K562 (cell line): Measurements from ENCODE around the gene SND1.

ENCODE experiments used
- FOXA3 ChIP-seq, 2 experiments: fragments of 450-650 bp in 1 of 2; sonication (generic) in 1 of 2; formaldehyde crosslinking; IDR thresholded peaks in 1 of 2; conservative IDR thresholded peaks in 1 of 2; 2 replicates each; pipeline versions ENCODE4 v1.4.0 to v1.8.0; 2020 to 2022; ENCODE audit warnings: mild to moderate bottlenecking in 2 of 2, missing genetic modification reagents in 1 of 2
- HNRNPK ChIP-seq: fragments of 200-400 bp; formaldehyde crosslinking; IDR thresholded peaks from one replicate; pipeline ENCODE4 v1.6.1; 2018; ENCODE audit warnings: mild to moderate bottlenecking, low read depth, low read length; ENCODE audit not compliant: poor library complexity, severe bottlenecking
- MXI1 ChIP-seq: IDR thresholded peaks from 2 replicates; pipeline ENCODE4 v1.6.1; 2011; ENCODE audit warnings: low read depth, mild to moderate bottlenecking, improper control_type of control experiment, low read length
- NELFE ChIP-seq: IDR thresholded peaks from 2 replicates; pipeline ENCODE4 v1.6.1; 2011; ENCODE audit warnings: mild to moderate bottlenecking; ENCODE audit not compliant: insufficient read depth, insufficient read length
- POLR2AphosphoS2 ChIP-seq: IDR thresholded peaks from 2 replicates; pipeline ENCODE4 v1.6.1; 2012; ENCODE audit warnings: low read length, improper control_type of control experiment
- POLR2AphosphoS5 ChIP-seq: IDR thresholded peaks from 2 replicates; pipeline ENCODE4 v1.6.1; 2011; ENCODE audit warnings: mild to moderate bottlenecking, low read depth, low read length, moderate library complexity; ENCODE audit not compliant: control insufficient read depth, insufficient read depth
- ZNF668 ChIP-seq: fragments of 250-450 bp; sonication (Bioruptor Pico); IDR thresholded peaks from 2 replicates; pipeline ENCODE4 v1.8.0; 2022; ENCODE audit warnings: mild to moderate bottlenecking, inconsistent platforms
- TF ChIP-seq, protein P1 (sequence below): fragments of 450-650 bp; formaldehyde crosslinking; IDR thresholded peaks from 2 replicates; pipeline ENCODE4 v1.4.0; 2020; ENCODE audit warnings: mild to moderate bottlenecking, mixed read lengths
- TF ChIP-seq, protein P2 (sequence below), 3 experiments: IDR thresholded peaks in 2 of 3; conservative IDR thresholded peaks in 1 of 3; 2 replicates each; pipeline ENCODE4 v1.5.1; 2011 to 2012; ENCODE audit warnings: low read length in 3 of 3, mild to moderate bottlenecking in 3 of 3, control low read depth in 2 of 3, improper control_type of control experiment in 1 of 3, inconsistent platforms in 1 of 3, low read depth in 1 of 3, mixed read lengths in 1 of 3, moderate library complexity in 1 of 3; ENCODE audit not compliant: insufficient read depth in 2 of 3

DNA sequence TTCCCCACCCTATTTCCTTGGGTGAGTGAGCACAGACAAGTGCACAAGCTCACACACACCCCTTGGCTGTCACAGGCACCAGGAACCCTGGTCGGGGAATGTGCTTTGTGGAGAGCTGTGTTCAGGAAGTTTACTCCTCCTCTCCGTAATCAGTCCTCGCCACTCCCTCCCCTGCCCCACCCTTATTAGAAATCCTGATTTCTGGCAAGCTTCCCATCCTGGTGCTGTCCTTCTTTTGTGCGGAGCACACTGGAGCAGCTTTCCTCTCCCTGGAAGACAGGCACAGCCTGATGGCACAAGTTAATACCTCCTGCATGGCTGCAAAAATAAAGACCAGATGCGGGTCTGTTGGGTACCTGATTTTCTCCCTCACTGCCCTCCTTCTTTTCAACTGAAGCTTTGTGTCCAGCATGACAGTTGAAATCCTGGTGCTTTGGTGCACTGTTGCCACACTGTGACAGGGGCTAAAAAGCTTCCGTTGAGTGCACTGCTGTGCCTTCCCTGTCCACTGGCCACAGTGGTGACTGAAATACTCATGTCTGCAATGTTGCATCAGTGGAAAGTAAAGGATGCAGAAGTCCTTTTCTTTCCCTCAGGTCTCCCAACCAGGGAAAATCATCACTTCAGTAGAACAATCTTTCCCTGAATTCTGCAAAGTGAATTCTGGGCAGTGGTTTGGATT lies 324.2 kb downstream of the SND1 start:
- TF ChIP-seq POLR2AphosphoS5 (no peak), HNRNPK (no peak), MXI1 (no peak), NELFE (no peak), ZNF668 (no peak), POLR2AphosphoS2 (no peak), FOXA3 (CRISPR knock-in tag; conservative IDR thresholded peaks at IDR 0.05 in 1 of 2, IDR thresholded peaks at IDR 0.05 in 1 of 2) (no peak)
- TF ChIP-seq, protein P1, sequence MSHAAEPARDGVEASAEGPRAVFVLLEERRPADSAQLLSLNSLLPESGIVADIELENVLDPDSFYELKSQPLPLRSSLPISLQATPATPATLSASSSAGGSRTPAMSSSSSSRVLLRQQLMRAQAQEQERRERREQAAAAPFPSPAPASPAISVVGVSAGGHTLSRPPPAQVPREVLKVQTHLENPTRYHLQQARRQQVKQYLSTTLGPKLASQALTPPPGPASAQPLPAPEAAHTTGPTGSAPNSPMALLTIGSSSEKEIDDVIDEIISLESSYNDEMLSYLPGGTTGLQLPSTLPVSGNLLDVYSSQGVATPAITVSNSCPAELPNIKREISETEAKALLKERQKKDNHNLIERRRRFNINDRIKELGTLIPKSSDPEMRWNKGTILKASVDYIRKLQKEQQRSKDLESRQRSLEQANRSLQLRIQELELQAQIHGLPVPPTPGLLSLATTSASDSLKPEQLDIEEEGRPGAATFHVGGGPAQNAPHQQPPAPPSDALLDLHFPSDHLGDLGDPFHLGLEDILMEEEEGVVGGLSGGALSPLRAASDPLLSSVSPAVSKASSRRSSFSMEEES (CRISPR knock-in tag), result no peak
- TF ChIP-seq, protein P2, sequence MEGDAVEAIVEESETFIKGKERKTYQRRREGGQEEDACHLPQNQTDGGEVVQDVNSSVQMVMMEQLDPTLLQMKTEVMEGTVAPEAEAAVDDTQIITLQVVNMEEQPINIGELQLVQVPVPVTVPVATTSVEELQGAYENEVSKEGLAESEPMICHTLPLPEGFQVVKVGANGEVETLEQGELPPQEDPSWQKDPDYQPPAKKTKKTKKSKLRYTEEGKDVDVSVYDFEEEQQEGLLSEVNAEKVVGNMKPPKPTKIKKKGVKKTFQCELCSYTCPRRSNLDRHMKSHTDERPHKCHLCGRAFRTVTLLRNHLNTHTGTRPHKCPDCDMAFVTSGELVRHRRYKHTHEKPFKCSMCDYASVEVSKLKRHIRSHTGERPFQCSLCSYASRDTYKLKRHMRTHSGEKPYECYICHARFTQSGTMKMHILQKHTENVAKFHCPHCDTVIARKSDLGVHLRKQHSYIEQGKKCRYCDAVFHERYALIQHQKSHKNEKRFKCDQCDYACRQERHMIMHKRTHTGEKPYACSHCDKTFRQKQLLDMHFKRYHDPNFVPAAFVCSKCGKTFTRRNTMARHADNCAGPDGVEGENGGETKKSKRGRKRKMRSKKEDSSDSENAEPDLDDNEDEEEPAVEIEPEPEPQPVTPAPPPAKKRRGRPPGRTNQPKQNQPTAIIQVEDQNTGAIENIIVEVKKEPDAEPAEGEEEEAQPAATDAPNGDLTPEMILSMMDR (IDR thresholded peaks at IDR 0.05 in 2 of 3, conservative IDR thresholded peaks at IDR 0.05 in 1 of 3; ENCODE audit: insufficient read depth in 2 of 3, low read depth in 1 of 3, low read length in 3 of 3), result no peak
